ENCODE measurements around the gene FPR2.

Gene FPR2

DNA sequence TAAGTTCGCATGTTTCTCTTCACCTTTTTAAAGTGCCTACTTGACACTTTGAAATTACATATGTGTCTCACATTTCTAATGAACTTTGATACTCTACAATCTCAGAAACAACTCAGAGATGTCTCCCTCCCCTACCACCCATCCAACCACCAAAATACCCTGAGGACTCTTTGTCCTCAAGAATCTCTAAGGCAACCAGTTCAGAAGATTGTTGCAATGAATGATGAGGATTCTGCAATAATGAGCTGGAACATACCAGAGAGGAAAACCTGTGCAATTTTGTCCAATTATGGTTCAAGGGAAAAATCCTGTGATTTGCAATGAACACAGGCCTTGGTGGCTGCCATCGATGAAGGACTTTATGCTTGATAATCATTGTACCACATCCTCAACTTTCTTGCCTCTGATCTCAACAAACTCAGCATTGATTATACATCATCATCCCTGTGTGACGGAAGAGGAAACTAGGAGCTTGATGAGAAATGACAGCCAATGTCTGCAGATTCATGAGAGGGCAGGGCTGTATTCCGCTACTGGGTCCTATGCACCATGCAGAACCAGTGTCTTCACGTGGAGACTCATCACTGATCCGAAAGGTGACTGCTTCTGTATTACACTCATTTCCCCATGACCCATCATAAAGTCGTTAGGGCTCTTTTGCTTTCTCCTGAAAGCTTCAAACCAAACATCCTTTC is 10.4 kb upstream of the FPR2 start:
- H3K9ac ChIP-seq (ENCODE audit: insufficient read length) = no peak overlapping the region
- no peak overlapping the region for H3K27ac ChIP-seq
- no peak for DNase-seq (ENCODE audit: low read depth, low spot score)
- TF ChIP-seq POLR2AphosphoS5 (IDR thresholded peaks at IDR 0.05; ENCODE audit: borderline replicate concordance, low read depth, low read length) (no peak), FOXP2 (optimal IDR thresholded peaks at IDR 0.05; ENCODE audit: control extremely low read depth, extremely low read length, insufficient read depth) (no peak), EZH2 (IDR thresholded peaks at IDR 0.05) (no peak)
- H3K4me3 ChIP-seq = no peak overlapping the region
- H3K36me3 ChIP-seq (ENCODE audit: insufficient read depth, low read length) = no peaks in the 10 kb centered on the region
- no peaks in the 10 kb centered on the region for H3K9me3 ChIP-seq (ENCODE audit: low read depth, low read length)

DNA sequence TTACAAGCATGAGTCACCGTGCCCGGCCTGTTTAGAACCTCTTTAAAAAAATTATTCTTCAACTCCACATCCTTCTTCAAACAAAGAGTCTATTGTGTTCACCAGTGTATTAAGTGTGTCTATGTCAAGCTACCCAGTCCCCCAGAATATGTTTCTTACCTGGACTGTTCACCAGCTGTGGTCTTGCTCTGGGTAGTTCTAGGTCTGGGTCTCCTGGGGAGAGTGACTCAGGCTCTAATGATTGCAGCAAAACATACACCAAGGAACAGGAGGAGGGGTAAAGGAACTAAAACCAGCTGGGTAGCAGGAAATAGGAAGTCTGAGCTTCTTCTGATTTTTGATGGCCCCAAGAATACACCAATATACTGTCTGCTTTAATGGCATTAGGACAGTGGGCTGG is 9.3 kb upstream of the FPR2 start, which contains the start of gene FPR1:
TSS of gene FPR1 (minus strand) at position 224 of the 400 bp plus-strand sequence. CDS start 4,884 bp downstream, outside the sequence.
- Histone ChIP-seq H3K9ac (ENCODE audit: insufficient read length) (no peak within 1 kb of the TSS), H3K27ac (no peak within 1 kb of the TSS), H3K9me3 (ENCODE audit: low read depth, low read length) (no peaks in the 10 kb centered on the region), H3K4me3 (no peak within 1 kb of the TSS), H3K36me3 (ENCODE audit: insufficient read depth, low read length) (no peaks in the 10 kb centered on the region)
- no peak for TF ChIP-seq FOXP2 (optimal IDR thresholded peaks at IDR 0.05; ENCODE audit: control extremely low read depth, extremely low read length, insufficient read depth)
- DNase-seq (ENCODE audit: low read depth, low spot score) = no peak

DNA sequence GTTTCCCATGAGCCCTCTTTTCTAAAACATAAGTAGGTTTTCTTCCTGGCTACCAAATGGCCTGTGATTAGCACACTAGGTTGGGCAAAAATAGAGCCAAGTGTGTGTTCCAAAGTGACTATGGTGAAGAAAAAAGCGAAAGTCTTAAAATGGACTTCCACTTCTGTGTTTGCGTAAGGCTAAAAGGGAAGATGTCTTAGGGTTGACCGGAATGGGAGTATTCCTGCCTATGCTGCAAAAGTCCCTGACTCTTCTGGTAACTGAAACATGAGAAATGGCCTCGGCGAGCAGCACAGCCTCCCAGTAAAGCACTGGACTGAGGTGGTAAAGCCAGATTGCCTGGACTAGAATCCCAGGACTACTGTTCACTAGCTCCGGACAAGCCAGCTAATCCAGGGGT is 6.9 kb upstream of the FPR2 start:
- Histone ChIP-seq H3K36me3 (ENCODE audit: insufficient read depth, low read length) (no peaks in the 10 kb centered on the region), H3K9ac (ENCODE audit: insufficient read length) (no peak overlapping the region), H3K4me3 (no peak overlapping the region), H3K27ac (no peak overlapping the region), H3K9me3 (ENCODE audit: low read depth, low read length) (no peaks in the 10 kb centered on the region)
- TF ChIP-seq FOXP2 (optimal IDR thresholded peaks at IDR 0.05; ENCODE audit: control extremely low read depth, extremely low read length, insufficient read depth) = no peak
- no peak for TF ChIP-seq POLR2AphosphoS5 (IDR thresholded peaks at IDR 0.05; ENCODE audit: borderline replicate concordance, low read depth, low read length)
- TF ChIP-seq EZH2 (IDR thresholded peaks at IDR 0.05) = no peak
- no peak for DNase-seq (ENCODE audit: low read depth, low spot score)

DNA sequence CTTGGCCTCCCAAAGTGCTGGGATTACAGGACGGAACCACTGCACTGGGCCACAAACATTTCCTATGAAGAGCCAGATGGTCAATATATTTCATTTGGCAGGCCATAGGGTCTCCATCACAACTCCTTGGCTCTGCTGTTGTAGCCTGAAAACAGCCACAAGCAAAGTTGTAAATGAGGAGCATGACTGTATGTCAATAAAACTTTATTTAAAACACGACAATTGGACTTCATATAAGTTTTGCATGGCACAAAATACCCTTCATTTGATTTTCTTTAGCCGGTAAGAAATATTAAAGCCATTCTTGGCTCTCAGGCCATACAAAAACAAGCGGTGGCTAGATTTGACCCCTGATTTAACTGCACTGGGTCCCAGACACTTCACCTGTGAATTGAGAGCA is 6.2 kb upstream of the FPR2 start:
- no peak for TF ChIP-seq POLR2AphosphoS5 (IDR thresholded peaks at IDR 0.05; ENCODE audit: borderline replicate concordance, low read depth, low read length)
- no peak for TF ChIP-seq FOXP2 (optimal IDR thresholded peaks at IDR 0.05; ENCODE audit: control extremely low read depth, extremely low read length, insufficient read depth)
- TF ChIP-seq EZH2 (IDR thresholded peaks at IDR 0.05) = no peak
- no peak for DNase-seq (ENCODE audit: low read depth, low spot score)
- Histone ChIP-seq H3K9me3 (ENCODE audit: low read depth, low read length) (no peaks in the 10 kb centered on the region), H3K27ac (no peak overlapping the region), H3K4me3 (no peak overlapping the region), H3K36me3 (ENCODE audit: insufficient read depth, low read length) (no peaks in the 10 kb centered on the region), H3K9ac (ENCODE audit: insufficient read length) (no peak overlapping the region)

DNA sequence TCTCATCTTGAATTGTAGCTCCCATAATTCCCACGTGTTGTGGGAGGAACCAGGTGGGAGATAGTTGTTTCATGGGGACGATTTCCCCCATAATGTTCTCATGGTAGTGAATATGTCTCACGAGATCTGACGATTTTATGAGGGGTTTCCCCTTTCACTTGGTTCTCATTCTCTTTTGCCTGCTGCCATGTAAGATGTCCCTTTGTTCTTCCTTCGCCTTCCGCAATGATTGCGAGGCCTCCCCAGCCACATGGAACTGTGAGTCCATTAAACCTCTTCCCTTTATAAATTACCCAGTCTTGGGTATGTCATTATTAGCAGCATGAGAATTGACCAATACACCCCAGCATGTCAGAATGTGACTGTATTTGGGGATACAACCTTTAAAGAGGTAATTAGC is 5.4 kb upstream of the FPR2 start:
- H3K9ac ChIP-seq (ENCODE audit: insufficient read length) = no peak overlapping the region
- no peak for DNase-seq (ENCODE audit: low read depth, low spot score)
- no peaks in the 10 kb centered on the region for H3K36me3 ChIP-seq (ENCODE audit: insufficient read depth, low read length)
- no peak overlapping the region for H3K27ac ChIP-seq
- H3K4me3 ChIP-seq = no peak overlapping the region
- TF ChIP-seq POLR2AphosphoS5 (IDR thresholded peaks at IDR 0.05; ENCODE audit: borderline replicate concordance, low read depth, low read length) (no peak), EZH2 (IDR thresholded peaks at IDR 0.05) (no peak), FOXP2 (optimal IDR thresholded peaks at IDR 0.05; ENCODE audit: control extremely low read depth, extremely low read length, insufficient read depth) (no peak)
- no peaks in the 10 kb centered on the region for H3K9me3 ChIP-seq (ENCODE audit: low read depth, low read length)

DNA sequence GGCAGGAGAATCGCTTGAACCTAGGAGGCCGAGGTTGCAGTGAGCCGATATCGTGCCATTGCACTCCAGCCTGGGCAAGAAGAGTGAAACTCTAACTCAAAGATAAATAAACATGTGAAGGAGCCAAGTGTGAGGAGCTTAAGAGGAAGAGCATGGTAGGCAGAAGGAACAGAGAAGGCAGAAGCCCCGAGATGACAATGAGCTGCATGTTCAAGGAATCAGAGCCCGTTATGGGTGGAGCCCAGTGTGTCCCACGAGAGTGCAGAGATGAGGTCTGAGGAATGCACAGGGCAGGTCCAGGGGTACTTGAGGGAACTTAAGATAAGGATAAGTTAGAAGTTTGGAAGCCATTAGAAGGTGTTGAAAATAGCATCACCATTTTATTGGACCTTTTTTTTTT is 716 bp downstream of the FPR2 start:
- no peak overlapping the region for H3K9ac ChIP-seq (ENCODE audit: insufficient read length)
- no peak for DNase-seq (ENCODE audit: low read depth, low spot score)
- no peak overlapping the region for H3K4me3 ChIP-seq
- TF ChIP-seq POLR2AphosphoS5 (IDR thresholded peaks at IDR 0.05; ENCODE audit: borderline replicate concordance, low read depth, low read length) (no peak), EZH2 (IDR thresholded peaks at IDR 0.05) (no peak), FOXP2 (optimal IDR thresholded peaks at IDR 0.05; ENCODE audit: control extremely low read depth, extremely low read length, insufficient read depth) (no peak)
- no peak overlapping the region for H3K27ac ChIP-seq
- no peaks in the 10 kb centered on the region for H3K9me3 ChIP-seq (ENCODE audit: low read depth, low read length)
- no peaks in the 10 kb centered on the region for H3K36me3 ChIP-seq (ENCODE audit: insufficient read depth, low read length)

DNA sequence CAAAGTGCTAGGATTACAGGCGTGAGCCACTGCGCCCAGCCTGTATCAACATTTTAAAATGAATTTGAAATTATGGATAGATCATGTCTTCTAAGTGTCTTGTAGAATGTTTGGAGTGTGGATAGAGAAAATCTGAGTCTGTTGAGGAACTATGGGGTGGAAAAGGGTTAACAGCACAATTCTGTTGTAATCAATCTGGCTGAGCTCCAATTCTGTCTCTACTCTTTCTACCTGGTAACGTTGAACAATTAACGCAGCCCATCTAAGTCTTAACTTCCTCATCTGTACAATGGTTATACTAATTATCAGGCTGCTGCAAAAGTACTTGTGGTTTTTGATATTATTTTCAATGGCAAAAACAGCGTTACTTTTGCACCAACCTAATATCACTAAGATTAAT is 4.1 kb downstream of the FPR2 start:
- no peak for TF ChIP-seq EZH2 (IDR thresholded peaks at IDR 0.05)
- TF ChIP-seq POLR2AphosphoS5 (IDR thresholded peaks at IDR 0.05; ENCODE audit: borderline replicate concordance, low read depth, low read length) = no peak
- TF ChIP-seq FOXP2 (optimal IDR thresholded peaks at IDR 0.05; ENCODE audit: control extremely low read depth, extremely low read length, insufficient read depth) = no peak
- Histone ChIP-seq H3K9me3 (ENCODE audit: low read depth, low read length) (no peaks in the 10 kb centered on the region), H3K36me3 (ENCODE audit: insufficient read depth, low read length) (no peaks in the 10 kb centered on the region), H3K4me3 (no peak overlapping the region), H3K27ac (no peak overlapping the region), H3K9ac (ENCODE audit: insufficient read length) (no peak overlapping the region)
- no peak for DNase-seq (ENCODE audit: low read depth, low spot score)

DNA sequence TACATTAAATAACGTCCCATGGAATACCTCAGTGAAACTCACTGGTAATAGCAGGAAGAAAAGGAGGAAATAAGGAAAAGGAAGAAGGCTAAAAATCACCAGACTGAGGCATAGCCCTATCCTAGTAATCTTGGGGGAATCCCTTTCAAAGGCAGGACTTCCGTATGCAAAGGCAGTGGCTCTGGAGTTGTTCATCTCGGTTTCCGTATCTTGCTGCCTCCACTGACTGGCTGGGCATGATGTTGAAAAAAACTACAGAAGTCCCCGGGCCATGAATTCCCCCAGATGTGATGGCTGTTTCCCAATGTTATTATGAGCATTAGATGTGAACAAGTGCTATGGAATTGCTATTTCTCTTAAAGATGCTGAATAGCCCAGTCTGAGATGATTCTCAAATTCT is 5.5 kb downstream of the FPR2 start:
- H3K36me3 ChIP-seq (ENCODE audit: insufficient read depth, low read length) = no peaks in the 10 kb centered on the region
- H3K4me3 ChIP-seq = no peak overlapping the region
- no peak overlapping the region for H3K9ac ChIP-seq (ENCODE audit: insufficient read length)
- TF ChIP-seq EZH2 (IDR thresholded peaks at IDR 0.05) = no peak
- no peak for TF ChIP-seq FOXP2 (optimal IDR thresholded peaks at IDR 0.05; ENCODE audit: control extremely low read depth, extremely low read length, insufficient read depth)
- no peak for TF ChIP-seq POLR2AphosphoS5 (IDR thresholded peaks at IDR 0.05; ENCODE audit: borderline replicate concordance, low read depth, low read length)
- no peaks in the 10 kb centered on the region for H3K9me3 ChIP-seq (ENCODE audit: low read depth, low read length)
- no peak overlapping the region for H3K27ac ChIP-seq
- DNase-seq (ENCODE audit: low read depth, low spot score) = no peak
